HepG2 (cell line): ENCODE data around the gene FRMD3. TPM values are rescaled to one million over a fixed set of nuclear protein-coding genes. Genes with fewer than 3 reads are reported as not detected.

Experiments used
- ATAC-seq: fragments of 200-7000 bp; cut with Tn5 transposase; 3 replicates; pipeline ENCODE4 v1.9.1; 2020; ENCODE audit warnings: mild to moderate bottlenecking, moderate library complexity
- BruUV-seq: library from RNA; stranded (reverse); fragments of 400-500 nt; replicated peaks from 2 replicates; lab custom pipeline; 2021; lab: Mats Ljungman, UMichigan
- CTCF ChIA-PET: fragments of 300-600 bp; formaldehyde crosslinking; extraction: SDS; loops from one replicate; lab custom pipeline; 2021; ENCODE audit warnings: low total read pairs, inconsistent platforms, low intra/inter-chr PET ratio; lab: Yijun Ruan, JAX
- POLR2A ChIA-PET: fragments of 350-600 bp; sonication (Branson Sonifier 250); formaldehyde crosslinking; loops from one replicate; lab custom pipeline; 2020; ENCODE audit warnings: antibody characterized with exemption, inconsistent platforms; lab: Yijun Ruan, JAX
- DNase-seq: peaks from one replicate; pipeline ENCODE4 v3.0.0-alpha.2; 2015; ENCODE audit warnings: low spot score
- FAIRE-seq: peaks from 3 replicates; lab custom pipeline; 2011; peaks lifted over from hg19 to GRCh38; lab: Jason Lieb, UNC
- H2AFZ ChIP-seq: one replicate; pipeline ENCODE4 v1.6.1; 2011; ENCODE audit warnings: low read length, inconsistent platforms
- H3K27ac ChIP-seq: fragments of 300-600 bp; 3 replicates; pipeline ENCODE4 v1.8.0; 2011; ENCODE audit warnings: mixed run types, mild to moderate bottlenecking, mixed read lengths, low read length, inconsistent platforms; ENCODE audit not compliant: insufficient read depth; ENCODE audit errors: extremely low read length
- H3K27me3 ChIP-seq, 2 experiments: fragments of 200-600 bp in 1 of 2; 2 replicates in 1 of 2; 3 replicates in 1 of 2; pipeline versions ENCODE4 v1.6.0 to v1.8.0; 2011; ENCODE audit warnings: low read length in 2 of 2, mild to moderate bottlenecking in 2 of 2, moderate library complexity in 2 of 2, inconsistent platforms in 1 of 2; ENCODE audit not compliant: insufficient read depth in 2 of 2, control insufficient read depth in 1 of 2
- H3K36me3 ChIP-seq, 2 experiments: fragments of 200-600 bp in 1 of 2; replicated peaks in 1 of 2; 2 replicates in 1 of 2; 3 replicates in 1 of 2; pipeline versions ENCODE4 v1.5.1 to v1.8.0; 2011; ENCODE audit warnings: low read length in 2 of 2, inconsistent platforms in 1 of 2; ENCODE audit not compliant: insufficient read depth in 2 of 2, control insufficient read depth in 1 of 2
- H3K4me1 ChIP-seq: 2 replicates; pipeline ENCODE4 v1.5.1; 2012; ENCODE audit warnings: low read length, inconsistent platforms; ENCODE audit not compliant: insufficient read depth
- H3K4me2 ChIP-seq: 2 replicates; pipeline ENCODE4 v1.6.0; 2011; ENCODE audit warnings: low read depth, low read length, inconsistent platforms
- H3K4me3 ChIP-seq, 3 experiments: fragments of 200-600 bp in 1 of 3; sonication (generic), shearing (Covaris generic) in 1 of 3; replicated peaks in 1 of 3; 2 replicates each; pipeline ENCODE4 v1.5.1; 2011 to 2016; ENCODE audit warnings: low read length in 3 of 3, inconsistent platforms in 2 of 3, low read depth in 2 of 3, mild to moderate bottlenecking in 2 of 3, control low read depth in 1 of 3, mixed read lengths in 1 of 3; ENCODE audit not compliant: insufficient read depth in 1 of 3
- H3K79me2 ChIP-seq: one replicate; pipeline ENCODE4 v1.6.1; 2011; ENCODE audit warnings: low read length, inconsistent platforms; ENCODE audit not compliant: insufficient read depth
- H3K9ac ChIP-seq: 2 replicates; pipeline ENCODE4 v1.6.0; 2011; ENCODE audit warnings: mild to moderate bottlenecking, low read depth, low read length, inconsistent platforms; ENCODE audit not compliant: insufficient read depth
- H3K9me3 ChIP-seq: 2 replicates; pipeline ENCODE4 v1.5.1; 2012; ENCODE audit warnings: mild to moderate bottlenecking, low read length
- H4K20me1 ChIP-seq: 2 replicates; pipeline ENCODE4 v1.6.0; 2011; ENCODE audit warnings: inconsistent platforms, mild to moderate bottlenecking, low read length, moderate library complexity; ENCODE audit not compliant: insufficient read depth
- CENPT ChIP-seq: sonication (generic); formaldehyde crosslinking; IDR thresholded peaks from 2 replicates; pipeline ENCODE4 v1.8.0; 2022; ENCODE audit warnings: low read depth, mild to moderate bottlenecking, moderate library complexity, missing genetic modification reagents
- EED ChIP-seq: sonication (generic); formaldehyde crosslinking; IDR thresholded peaks from 2 replicates; pipeline ENCODE4 v1.5.0; 2020; ENCODE audit warnings: mild to moderate bottlenecking, missing genetic modification reagents
- HNRNPL ChIP-seq: fragments of 200-400 bp; formaldehyde crosslinking; IDR thresholded peaks from 2 replicates; pipeline ENCODE4 v1.6.1; 2017; ENCODE audit warnings: mild to moderate bottlenecking, low read depth, low read length
- HOXA3 ChIP-seq: sonication (generic); formaldehyde crosslinking; IDR thresholded peaks from 2 replicates; pipeline ENCODE4 v1.5.0; 2020; ENCODE audit warnings: missing genetic modification reagents
- JDP2 ChIP-seq: sonication (generic); formaldehyde crosslinking; IDR thresholded peaks from 2 replicates; pipeline ENCODE4 v1.8.1; 2022; ENCODE audit warnings: missing genetic modification reagents, borderline replicate concordance
- MTF2 ChIP-seq: sonication (generic); formaldehyde crosslinking; IDR thresholded peaks from 2 replicates; pipeline ENCODE4 v1.5.0; 2020; ENCODE audit warnings: missing genetic modification reagents, borderline replicate concordance
- MZF1 ChIP-seq: sonication (generic); formaldehyde crosslinking; IDR thresholded peaks from 2 replicates; pipeline ENCODE4 v1.8.1; 2023; ENCODE audit warnings: mild to moderate bottlenecking, missing genetic modification reagents, borderline replicate concordance
- POLR2G ChIP-seq: fragments of 200-400 bp; formaldehyde crosslinking; IDR thresholded peaks from 2 replicates; pipeline ENCODE4 v1.6.1; 2018; ENCODE audit warnings: mild to moderate bottlenecking, low read depth, low read length, moderate library complexity
- SIX4 ChIP-seq: sonication (generic); formaldehyde crosslinking; IDR thresholded peaks from 2 replicates; pipeline ENCODE4 v1.4.0; 2020; ENCODE audit warnings: missing genetic modification reagents
- SP2 ChIP-seq: sonication (generic); formaldehyde crosslinking; IDR thresholded peaks from 2 replicates; pipeline ENCODE4 v1.5.1; 2020; ENCODE audit warnings: mild to moderate bottlenecking, missing genetic modification reagents
- TAF15 ChIP-seq: fragments of 200-400 bp; formaldehyde crosslinking; IDR thresholded peaks from one replicate; pipeline ENCODE4 v1.6.1; 2018; ENCODE audit warnings: mild to moderate bottlenecking, low read depth, low read length; ENCODE audit not compliant: poor library complexity, severe bottlenecking
- TCF7 ChIP-seq: sonication (generic); IDR thresholded peaks from 2 replicates; pipeline ENCODE4 v1.6.1; 2016; ENCODE audit warnings: antibody characterized with exemption, low read depth
- TOE1 ChIP-seq: sonication (generic); formaldehyde crosslinking; IDR thresholded peaks from 2 replicates; pipeline ENCODE4 v1.4.0; 2020; ENCODE audit warnings: mild to moderate bottlenecking, missing genetic modification reagents
- ZMYM2 ChIP-seq: sonication (generic); formaldehyde crosslinking; IDR thresholded peaks from 2 replicates; pipeline ENCODE4 v1.8.0; 2022; ENCODE audit warnings: mild to moderate bottlenecking, missing genetic modification reagents
- ZNF232 ChIP-seq: sonication (generic); formaldehyde crosslinking; IDR thresholded peaks from 2 replicates; pipeline ENCODE4 v1.4.0; 2020; ENCODE audit warnings: missing genetic modification reagents, borderline replicate concordance
- ZNF7 ChIP-seq: IDR thresholded peaks from 2 replicates; pipeline ENCODE4 v1.6.1; 2016; ENCODE audit warnings: missing biosample characterization, missing genetic modification reagents
- WGBS: methylation state at CpG from one replicate; pipeline ENCODE4 v1.1.6; 2017; ENCODE audit warnings: low lambda C conversion rate; 5-methylcytosine and 5-hydroxymethylcytosine counted together
- in situ Hi-C: cut with HindIII; loops from 2 replicates; pipeline ENCODE4 v1.10.0; 2017; ENCODE audit warnings: low pct_unique_long_range_greater_than_20kb; ENCODE audit not compliant: extremely low pct_ligation_motif_present
- intact Hi-C: fragments of 100-400 bp; cut with micrococcal nuclease; formaldehyde crosslinking; loops from one replicate; pipeline ENCODE4 v1.10.0; 2022; ENCODE audit not compliant: unreplicated experiment
- polyA plus RNA-seq, 8 experiments: library from polyadenylated mRNA; depleted of rRNA in 3 of 8; stranded (reverse) in 7 of 8; unstranded in 1 of 8; fragments of >200 nt; fragmentation: Illumina TruSeq in 4 of 8; extraction: Trizol in 4 of 8; gene quantifications; 2 replicates each; pipeline versions ENCODE4 v1.2.1 to v1.2.3, GENCODE V29; 2011 to 2016; ENCODE audit warnings: low read depth in 4 of 8, missing spikeins in 1 of 8, mixed read lengths in 1 of 8; ENCODE audit not compliant: insufficient read depth in 1 of 8
- total RNA-seq, 5 experiments: library from RNA; depleted of rRNA; stranded (reverse); fragments of >200 nt; fragmentation: Illumina TruSeq; extraction: Trizol; gene quantifications; 2 replicates each; pipeline ENCODE4 v1.2.3, GENCODE V29; 2016; ENCODE audit warnings: low read depth in 1 of 5
- TF ChIP-seq, protein P1 (sequence below): sonication (generic); formaldehyde crosslinking; IDR thresholded peaks from 2 replicates; pipeline ENCODE4 v1.9.0; 2021; ENCODE audit warnings: missing genetic modification reagents, mild to moderate bottlenecking, borderline replicate concordance
- TF ChIP-seq, protein P2 (sequence below): sonication (generic); formaldehyde crosslinking; IDR thresholded peaks from 2 replicates; pipeline ENCODE4 v1.5.0; 2020; ENCODE audit warnings: missing genetic modification reagents, mild to moderate bottlenecking, borderline replicate concordance
- TF ChIP-seq, protein P3 (sequence below): sonication (generic); formaldehyde crosslinking; IDR thresholded peaks from 2 replicates; pipeline ENCODE4 v1.5.0; 2020; ENCODE audit warnings: mild to moderate bottlenecking, missing genetic modification reagents, borderline replicate concordance

Gene FRMD3
- total and polyA plus RNA-seq, 2 of the 13 experiments (the other 11 are each of a cell fraction or from before 2014, with no cell fraction given) = 3.2 to 7.7 TPM

DNA sequence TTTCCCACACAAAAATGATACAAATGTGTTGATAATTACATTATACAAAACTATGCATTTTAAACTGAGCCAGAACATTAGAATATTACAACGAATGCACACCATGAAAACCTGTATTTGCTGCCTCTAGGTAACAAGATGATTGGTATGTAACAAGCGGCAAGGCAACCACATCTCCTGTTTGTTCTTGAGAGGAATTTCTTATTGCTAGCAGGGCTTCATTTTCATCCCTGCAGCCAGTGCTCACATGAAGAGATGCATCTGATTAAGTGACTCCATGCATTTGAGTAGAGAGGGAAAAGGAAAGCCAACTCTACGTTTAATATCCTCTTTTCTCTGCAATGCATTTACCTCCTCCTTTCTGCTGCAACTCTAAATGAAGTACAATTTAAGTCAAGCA lies 36.6 kb downstream of the FRMD3 start (continued):
- TF ChIP-seq HOXA3 (CRISPR knock-in tag) (no peak), POLR2G (no peak)
- TF ChIP-seq, protein P1, sequence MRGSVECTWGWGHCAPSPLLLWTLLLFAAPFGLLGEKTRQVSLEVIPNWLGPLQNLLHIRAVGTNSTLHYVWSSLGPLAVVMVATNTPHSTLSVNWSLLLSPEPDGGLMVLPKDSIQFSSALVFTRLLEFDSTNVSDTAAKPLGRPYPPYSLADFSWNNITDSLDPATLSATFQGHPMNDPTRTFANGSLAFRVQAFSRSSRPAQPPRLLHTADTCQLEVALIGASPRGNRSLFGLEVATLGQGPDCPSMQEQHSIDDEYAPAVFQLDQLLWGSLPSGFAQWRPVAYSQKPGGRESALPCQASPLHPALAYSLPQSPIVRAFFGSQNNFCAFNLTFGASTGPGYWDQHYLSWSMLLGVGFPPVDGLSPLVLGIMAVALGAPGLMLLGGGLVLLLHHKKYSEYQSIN = no peak

DNA sequence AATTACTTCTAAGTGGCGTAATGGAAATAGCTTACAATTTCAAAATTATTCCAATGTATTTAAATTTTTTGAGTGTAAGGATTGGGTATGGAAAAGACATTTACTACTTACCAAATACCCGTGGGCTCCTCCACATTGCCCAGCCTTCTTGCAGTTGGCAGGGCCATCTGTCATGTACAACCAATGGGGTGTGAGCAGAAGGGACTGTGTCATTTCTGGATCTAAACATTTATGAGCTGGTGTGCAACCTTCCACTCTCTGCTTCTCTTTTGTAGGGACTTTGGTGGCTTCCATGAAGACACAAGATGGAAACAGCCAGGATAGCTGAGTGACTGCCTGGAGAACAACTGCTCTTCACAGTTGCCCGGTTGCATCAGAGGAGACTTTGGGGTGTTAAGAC lies 40.8 kb downstream of the FRMD3 start:
- Histone ChIP-seq H3K27ac (no peak overlapping the region), H3K4me2 (no peak overlapping the region), H2AFZ (no peak overlapping the region), H3K4me3 (no peak overlapping the region), H3K9ac (no peak overlapping the region), H3K9me3 (no peaks in the 10 kb centered on the region), H3K27me3 (no peaks in the 10 kb centered on the region)
- FAIRE-seq = no peak
- in situ Hi-C loops (no loop called here), intact Hi-C loops (no loop called here)
- CTCF ChIA-PET = no interaction called here
- POLR2A ChIA-PET = no interaction called here
- BruUV-seq = no TSS peak
- TF ChIP-seq TAF15 (no peak), EED (CRISPR knock-in tag) (no peak), CENPT (CRISPR knock-in tag) (no peak), ZNF7 (CRISPR knock-in tag) (no peak), JDP2 (CRISPR knock-in tag) (no peak), ZMYM2 (CRISPR knock-in tag) (no peak), MTF2 (CRISPR knock-in tag) (no peak), SIX4 (CRISPR knock-in tag) (no peak), TCF7 (no peak), ZNF232 (CRISPR knock-in tag) (no peak), HNRNPL (no peak), MZF1 (CRISPR knock-in tag) (no peak), SP2 (CRISPR knock-in tag) (no peak), TOE1 (CRISPR knock-in tag) (no peak)
- TF ChIP-seq, protein P2, sequence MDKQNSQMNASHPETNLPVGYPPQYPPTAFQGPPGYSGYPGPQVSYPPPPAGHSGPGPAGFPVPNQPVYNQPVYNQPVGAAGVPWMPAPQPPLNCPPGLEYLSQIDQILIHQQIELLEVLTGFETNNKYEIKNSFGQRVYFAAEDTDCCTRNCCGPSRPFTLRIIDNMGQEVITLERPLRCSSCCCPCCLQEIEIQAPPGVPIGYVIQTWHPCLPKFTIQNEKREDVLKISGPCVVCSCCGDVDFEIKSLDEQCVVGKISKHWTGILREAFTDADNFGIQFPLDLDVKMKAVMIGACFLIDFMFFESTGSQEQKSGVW (CRISPR knock-in tag) = no peak
- TF ChIP-seq, protein P3, sequence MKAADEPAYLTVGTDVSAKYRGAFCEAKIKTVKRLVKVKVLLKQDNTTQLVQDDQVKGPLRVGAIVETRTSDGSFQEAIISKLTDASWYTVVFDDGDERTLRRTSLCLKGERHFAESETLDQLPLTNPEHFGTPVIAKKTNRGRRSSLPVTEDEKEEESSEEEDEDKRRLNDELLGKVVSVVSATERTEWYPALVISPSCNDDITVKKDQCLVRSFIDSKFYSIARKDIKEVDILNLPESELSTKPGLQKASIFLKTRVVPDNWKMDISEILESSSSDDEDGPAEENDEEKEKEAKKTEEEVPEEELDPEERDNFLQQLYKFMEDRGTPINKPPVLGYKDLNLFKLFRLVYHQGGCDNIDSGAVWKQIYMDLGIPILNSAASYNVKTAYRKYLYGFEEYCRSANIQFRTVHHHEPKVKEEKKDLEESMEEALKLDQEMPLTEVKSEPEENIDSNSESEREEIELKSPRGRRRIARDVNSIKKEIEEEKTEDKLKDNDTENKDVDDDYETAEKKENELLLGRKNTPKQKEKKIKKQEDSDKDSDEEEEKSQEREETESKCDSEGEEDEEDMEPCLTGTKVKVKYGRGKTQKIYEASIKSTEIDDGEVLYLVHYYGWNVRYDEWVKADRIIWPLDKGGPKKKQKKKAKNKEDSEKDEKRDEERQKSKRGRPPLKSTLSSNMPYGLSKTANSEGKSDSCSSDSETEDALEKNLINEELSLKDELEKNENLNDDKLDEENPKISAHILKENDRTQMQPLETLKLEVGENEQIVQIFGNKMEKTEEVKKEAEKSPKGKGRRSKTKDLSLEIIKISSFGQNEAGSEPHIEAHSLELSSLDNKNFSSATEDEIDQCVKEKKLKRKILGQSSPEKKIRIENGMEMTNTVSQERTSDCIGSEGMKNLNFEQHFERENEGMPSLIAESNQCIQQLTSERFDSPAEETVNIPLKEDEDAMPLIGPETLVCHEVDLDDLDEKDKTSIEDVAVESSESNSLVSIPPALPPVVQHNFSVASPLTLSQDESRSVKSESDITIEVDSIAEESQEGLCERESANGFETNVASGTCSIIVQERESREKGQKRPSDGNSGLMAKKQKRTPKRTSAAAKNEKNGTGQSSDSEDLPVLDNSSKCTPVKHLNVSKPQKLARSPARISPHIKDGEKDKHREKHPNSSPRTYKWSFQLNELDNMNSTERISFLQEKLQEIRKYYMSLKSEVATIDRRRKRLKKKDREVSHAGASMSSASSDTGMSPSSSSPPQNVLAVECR (CRISPR knock-in tag) = no peak
- TF ChIP-seq, all 625 proteins: peak for 0
- Histone ChIP-seq H3K4me1 (0 out of 2 replicates have a peak, but pooled peaks cover 7% of the 10 kb centered on the region), H3K36me3 (no peaks in the 10 kb centered on the region), H3K79me2 (no peaks in the 10 kb centered on the region), H4K20me1 (no peaks in the 10 kb centered on the region)
- ATAC-seq (no peak), DNase-seq (no peak)
- 100% methylated on average over 3 of the region's 3 CpGs for WGBS
